LHCN-M2 (cell line): ENCODE measurements around the gene TOP1. TPM values are rescaled to one million over a fixed set of nuclear protein-coding genes. Genes with fewer than 3 reads are reported as not detected.

ENCODE experiments used
- DNase-seq: peaks from one replicate; pipeline ENCODE4 v3.0.0-alpha.2; 2012; ENCODE audit warnings: low read depth
- total RNA-seq: library from RNA; depleted of rRNA; stranded (reverse); fragments of >200 nt; gene quantifications from 2 replicates; pipeline ENCODE4 v1.2.3, GENCODE V29; 2014

TOP1 gene
- total RNA-seq, 1 experiment from 2014 or later = 37.4 TPM

GRCh38 chr20:41143354-41143753 is 114.7 kb downstream of the TOP1 start:
- DNase-seq = no peak

- DNase-seq = no peak
Measured at GRCh38 chr20:41145317-41145716, 116.7 kb downstream of the TOP1 start.

- no peak for DNase-seq
Measured at GRCh38 chr20:41145821-41146620, 117.4 kb downstream of the TOP1 start.

GRCh38 chr20:41147767-41148191 is 119.2 kb downstream of the TOP1 start:
- DNase-seq = no peak

GRCh38 chr20:41148942-41149341 is 120.3 kb downstream of the TOP1 start:
- DNase-seq = no peak

GRCh38 chr20:41150664-41151063 is 122.0 kb downstream of the TOP1 start:
- no peak for DNase-seq

DNA sequence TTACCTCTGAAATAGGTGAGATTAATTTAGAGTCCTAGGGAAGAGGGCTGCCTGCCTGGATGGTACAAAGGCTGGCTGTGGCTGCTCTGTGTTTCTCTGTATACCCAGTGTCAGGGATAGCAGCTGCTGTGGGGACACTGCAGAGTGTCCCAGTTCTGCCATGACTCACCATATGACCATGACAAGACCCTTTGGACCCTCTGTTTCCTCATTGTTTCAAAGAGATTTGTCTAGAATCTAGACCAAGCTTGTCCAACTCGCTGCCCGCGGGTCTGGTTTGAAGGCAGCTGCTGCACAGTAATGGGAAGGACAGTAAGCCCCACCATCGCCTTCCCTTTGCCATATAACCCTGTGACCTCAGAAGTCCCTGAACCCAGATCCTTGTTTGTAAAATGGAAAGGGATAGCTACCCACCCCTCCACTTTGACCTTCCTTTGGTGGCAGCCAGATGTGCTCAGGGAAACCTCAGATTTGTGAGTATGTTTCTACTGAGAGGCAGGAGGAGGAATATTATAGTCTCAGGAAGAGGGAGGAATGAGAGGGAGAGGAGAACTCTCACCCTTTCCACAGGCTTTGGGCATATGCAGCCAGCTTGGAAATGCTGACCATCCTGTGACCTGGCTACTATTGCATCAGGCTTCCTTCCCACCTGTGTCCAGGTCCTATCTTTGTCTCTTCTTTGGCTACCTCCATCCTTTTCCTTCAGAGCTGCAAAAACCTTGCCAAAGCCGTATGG is 122.7 kb downstream of the TOP1 start:
- DNase-seq = no peak

GRCh38 chr20:41152108-41152757 is 123.6 kb downstream of the TOP1 start:
- no peak for DNase-seq

GRCh38 chr20:41154436-41155176 is 126.0 kb downstream of the TOP1 start:
- DNase-seq = no peak

DNA sequence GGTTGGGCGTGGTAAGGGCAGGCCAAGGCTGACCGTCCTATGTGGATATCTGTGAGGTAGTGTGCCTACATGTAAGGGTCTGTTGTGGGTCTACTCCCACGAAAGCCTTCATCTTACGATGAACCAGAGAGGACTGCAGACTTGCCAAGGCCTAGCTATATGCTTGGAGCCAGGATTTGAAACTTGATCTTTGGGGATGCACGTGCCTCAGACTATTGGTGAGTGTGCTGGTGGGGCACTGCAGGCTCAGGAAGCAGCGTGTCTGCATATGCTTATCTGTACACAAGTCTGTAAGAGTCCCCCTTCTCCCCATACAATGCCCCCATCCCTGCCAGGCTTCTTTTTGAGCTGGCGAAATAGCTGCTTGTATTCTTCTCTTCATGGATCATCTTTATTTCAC is 126.6 kb downstream of the TOP1 start:
- no peak for DNase-seq

DNA sequence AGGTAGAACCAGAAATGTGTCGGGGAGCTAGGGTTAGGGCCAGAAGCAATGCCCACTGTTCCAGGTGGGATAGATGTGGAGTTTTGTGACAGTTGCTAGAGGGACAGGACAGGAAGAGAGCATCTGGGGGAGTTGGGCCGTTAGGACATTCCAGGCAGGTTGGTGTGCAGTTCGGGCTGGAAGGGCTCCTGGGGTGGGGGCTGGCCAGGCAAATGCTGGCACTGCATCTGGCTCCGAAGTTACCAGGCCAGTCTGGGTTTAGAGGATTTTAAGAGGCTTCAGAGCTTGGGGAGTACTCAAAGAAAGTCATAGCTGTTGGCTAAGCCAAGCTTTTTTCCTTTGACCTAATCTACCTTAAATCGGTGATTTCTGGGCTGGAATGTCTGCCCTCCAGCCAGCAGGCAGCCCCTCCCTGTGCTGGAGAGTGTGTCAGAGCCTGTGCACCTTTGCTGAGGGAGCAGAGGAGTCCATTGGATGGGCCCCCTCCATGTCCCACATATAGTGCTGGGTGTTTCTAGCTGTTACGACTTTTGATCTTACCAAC is 129.5 kb downstream of the TOP1 start:
- no peak for DNase-seq

- DNase-seq = no peak
Measured at GRCh38 chr20:41159547-41159946, 130.9 kb downstream of the TOP1 start.

- no peak for DNase-seq
Measured at GRCh38 chr20:41160686-41161085, 132.1 kb downstream of the TOP1 start.

- DNase-seq = no peak
Measured at GRCh38 chr20:41161886-41162285, 133.3 kb downstream of the TOP1 start.

GRCh38 chr20:41162396-41162795 is 133.8 kb downstream of the TOP1 start:
- no peak for DNase-seq

- no peak for DNase-seq
Measured at GRCh38 chr20:41163821-41164220, 135.2 kb downstream of the TOP1 start.

GRCh38 chr20:41165001-41165882 is 136.6 kb downstream of the TOP1 start:
- DNase-seq = no peak

DNA sequence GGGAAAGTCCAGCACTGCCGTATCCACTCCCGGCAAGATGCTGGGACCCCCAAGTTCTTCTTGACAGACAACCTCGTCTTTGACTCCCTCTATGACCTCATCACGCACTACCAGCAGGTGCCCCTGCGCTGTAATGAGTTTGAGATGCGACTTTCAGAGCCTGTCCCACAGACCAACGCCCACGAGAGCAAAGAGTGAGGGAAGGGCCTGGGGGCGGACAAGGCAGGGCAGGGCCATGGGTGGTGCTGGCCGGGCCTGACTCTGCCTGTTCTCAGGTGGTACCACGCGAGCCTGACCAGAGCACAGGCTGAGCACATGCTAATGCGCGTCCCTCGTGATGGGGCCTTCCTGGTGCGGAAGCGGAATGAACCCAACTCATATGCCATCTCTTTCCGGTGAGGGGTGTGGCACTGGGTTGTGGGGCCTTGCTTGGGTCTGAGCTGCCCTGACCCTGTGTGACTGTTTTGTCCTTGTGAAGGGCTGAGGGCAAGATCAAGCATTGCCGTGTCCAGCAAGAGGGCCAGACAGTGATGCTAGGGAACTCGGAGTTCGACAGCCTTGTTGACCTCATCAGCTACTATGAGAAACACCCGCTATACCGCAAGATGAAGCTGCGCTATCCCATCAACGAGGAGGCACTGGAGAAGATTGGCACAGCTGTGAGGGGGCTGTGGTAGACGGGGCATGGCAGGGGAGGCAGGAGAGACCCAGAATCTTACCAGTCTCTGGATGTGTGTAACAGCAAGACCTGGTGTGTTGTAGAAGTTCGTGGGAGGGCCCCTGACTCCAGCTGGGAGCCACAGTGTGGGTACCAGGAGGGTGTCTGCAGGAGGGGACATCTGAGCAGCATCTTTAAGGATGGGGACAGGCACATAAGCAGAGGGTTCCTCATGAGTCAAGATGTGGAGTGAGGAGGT is 137.8 kb downstream of the TOP1 start:
- DNase-seq = no peak

- no peak for DNase-seq
Measured at GRCh38 chr20:41167118-41167470, 138.5 kb downstream of the TOP1 start.
